Fibroblast of skin of left quadriceps (primary cell): ENCODE results near the gene RPRD2.
A peak's percentile ranks its signal among the peaks of the same experiment; 100 is the strongest.

Experiments
- DNase-seq, 2 experiments: peaks; one replicate each; pipeline ENCODE4 v3.0.0-alpha.2; 2013; ENCODE audit warnings: low read depth in 2 of 2

Gene RPRD2

GRCh38 chr1:150472601-150473200 lies 108.8 kb downstream of the RPRD2 start:
- DNase-seq, result no peak

GRCh38 chr1:150473659-150474058 lies 109.7 kb downstream of the RPRD2 start:
- DNase-seq, result no peak

GRCh38 chr1:150474869-150475268 lies 110.9 kb downstream of the RPRD2 start:
- DNase-seq, result no peak

- DNase-seq, result no peak
Measured at GRCh38 chr1:150476754-150477153, 112.8 kb downstream of the RPRD2 start.

GRCh38 chr1:150477320-150477719 lies 113.4 kb downstream of the RPRD2 start:
- no peak for DNase-seq

GRCh38 chr1:150477733-150478132 lies 113.8 kb downstream of the RPRD2 start:
- DNase-seq, result no peak

GRCh38 chr1:150479370-150479769 lies 115.4 kb downstream of the RPRD2 start:
- no peak for DNase-seq

GRCh38 chr1:150479927-150480352 lies 116.0 kb downstream of the RPRD2 start:
- no peak for DNase-seq

GRCh38 chr1:150484431-150484830 lies 120.5 kb downstream of the RPRD2 start:
- DNase-seq, result no peak

- no peak for DNase-seq
Measured at GRCh38 chr1:150484861-150485260, 120.9 kb downstream of the RPRD2 start.

GRCh38 chr1:150486966-150487762 lies 123.2 kb downstream of the RPRD2 start, which contains the start of gene TARS2:
Gene TARS2 (plus strand): TSS chr1:150487419. CDS start chr1:150487451, 32 bp downstream.
- peak; percentile 98 to 99 for DNase-seq

- DNase-seq, result no peak
Measured at GRCh38 chr1:150487763-150488115, 123.8 kb downstream of the RPRD2 start.

GRCh38 chr1:150493175-150493574 lies 129.2 kb downstream of the RPRD2 start:
- DNase-seq, result no peak

GRCh38 chr1:150498342-150498741 lies 134.4 kb downstream of the RPRD2 start:
- no peak for DNase-seq

GRCh38 chr1:150505431-150505830 lies 141.5 kb downstream of the RPRD2 start:
- no peak for DNase-seq

GRCh38 chr1:150507912-150508864 lies 144.2 kb downstream of the RPRD2 start, which contains the start of gene ECM1:
Gene ECM1 (plus strand): TSS chr1:150508109. CDS start chr1:150508210, 101 bp downstream.
- peak in 1 of 2 experiments; percentile 55 for DNase-seq

- DNase-seq, result no peak
Measured at GRCh38 chr1:150508982-150509381, 145.0 kb downstream of the RPRD2 start.

GRCh38 chr1:150511551-150511950 lies 147.6 kb downstream of the RPRD2 start:
- no peak for DNase-seq

- DNase-seq, result no peak
Measured at GRCh38 chr1:150511985-150512660, 148.2 kb downstream of the RPRD2 start.

- no peak for DNase-seq
Measured at GRCh38 chr1:150512846-150513245, 148.9 kb downstream of the RPRD2 start.

GRCh38 chr1:150513351-150513791 lies 149.4 kb downstream of the RPRD2 start:
- DNase-seq, result no peak
